ENCODE data around the gene TMEM54.
"Not testable (repeated sequence)": the region's sequence is repeated elsewhere in the genome, so short reads cannot be mapped to it uniquely, and the experiment has no call there.

The TMEM54 gene

DNA sequence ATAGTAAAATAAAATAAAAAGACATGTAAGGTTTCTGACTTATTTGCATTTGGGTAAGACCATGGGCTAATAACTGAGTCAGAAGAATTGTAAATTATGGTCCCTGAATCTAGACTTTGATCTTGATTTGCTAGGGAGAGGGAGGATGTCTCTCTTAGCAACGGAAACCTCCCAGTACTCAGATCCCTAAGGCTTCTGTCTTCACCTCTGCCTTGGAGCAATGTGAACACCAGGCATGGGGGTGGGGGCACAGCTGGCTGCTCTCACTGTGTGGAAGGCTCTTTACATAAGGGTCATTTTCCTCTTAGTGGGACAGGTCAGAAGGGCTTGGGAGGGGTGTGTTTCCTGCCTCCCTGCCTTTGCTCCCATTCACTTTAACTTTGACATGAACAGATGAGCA is 17.0 kb upstream of the TMEM54 start:
- no peak for DNase-seq

DNA sequence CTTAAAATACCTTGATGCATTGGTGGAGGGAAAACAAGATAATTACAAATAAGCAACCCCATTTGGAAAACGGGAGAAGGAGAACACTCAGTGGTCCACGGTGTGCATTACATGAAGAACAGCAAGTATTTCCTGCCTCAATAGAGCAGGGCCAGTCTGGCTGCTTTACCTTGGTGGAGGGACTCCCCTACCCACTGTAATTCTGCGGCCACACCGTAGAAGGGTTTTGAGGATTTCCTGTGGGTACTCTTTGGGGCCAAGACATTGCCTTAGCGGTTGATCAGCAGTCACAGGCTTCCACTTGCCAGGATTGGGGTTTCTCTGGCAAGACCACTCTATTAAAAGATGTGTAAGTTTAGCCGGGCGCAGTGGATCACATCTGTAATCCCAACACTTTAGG is 16.3 kb upstream of the TMEM54 start:
- no peak for DNase-seq

DNA sequence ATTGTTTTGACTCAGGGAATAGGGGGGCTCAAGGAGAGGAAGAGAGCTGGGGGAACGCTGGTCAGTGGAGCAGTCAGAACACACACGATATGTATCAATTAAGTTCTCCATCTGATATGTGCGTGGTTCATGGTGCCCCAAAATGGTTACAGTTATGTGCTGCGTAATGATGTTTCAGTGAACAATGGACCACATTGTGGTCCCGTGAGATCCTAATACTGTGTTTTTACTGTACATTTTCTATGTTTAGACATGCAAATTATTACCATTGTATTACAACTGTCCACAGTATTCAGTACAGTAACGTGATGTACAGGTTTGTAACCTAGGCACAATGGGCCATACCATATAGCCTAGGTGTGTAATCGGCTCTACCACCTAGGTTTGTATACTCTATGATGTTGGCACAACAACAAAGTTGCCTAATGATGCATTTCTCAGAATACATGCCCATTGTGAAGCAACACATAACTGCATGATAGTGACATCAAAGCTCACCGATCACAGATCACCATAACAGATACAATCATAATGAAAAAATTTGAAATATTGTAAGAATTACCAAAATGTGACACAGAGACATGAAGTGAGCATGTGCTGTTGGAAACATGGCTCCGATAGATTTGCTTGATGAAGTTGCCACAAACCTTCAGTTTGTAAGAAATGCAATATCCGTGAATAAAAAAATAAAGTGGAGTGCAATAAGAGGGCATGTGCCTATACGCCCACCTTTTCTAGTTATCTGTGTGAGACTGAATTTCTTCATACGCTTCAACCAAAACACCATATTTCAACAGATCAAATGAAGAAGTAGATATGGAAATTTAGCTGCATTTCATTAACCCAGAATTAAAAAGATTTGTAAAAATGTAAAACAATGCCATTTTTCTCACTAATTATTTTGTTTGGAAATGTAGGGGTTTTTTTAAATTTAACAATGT is 14.8 kb upstream of the TMEM54 start:
- no peak for DNase-seq

DNA sequence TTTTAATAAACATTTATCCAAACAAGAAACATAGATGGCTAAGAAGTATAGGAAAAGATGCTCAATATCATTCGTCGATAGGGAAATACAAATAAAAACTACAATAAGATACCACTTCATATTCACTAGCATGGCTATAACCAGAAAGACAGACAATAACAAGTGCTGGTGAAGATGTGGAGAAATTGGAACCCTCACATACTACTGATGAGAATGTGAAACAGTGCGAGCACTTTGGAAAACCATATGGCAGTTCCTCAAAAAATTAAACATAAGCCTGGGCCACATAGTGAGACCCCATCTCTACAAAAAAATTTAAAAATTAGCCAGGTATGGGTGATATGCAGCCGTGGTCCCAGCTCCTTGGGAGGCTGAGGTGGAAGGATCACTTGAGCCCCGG is 9.1 kb upstream of the TMEM54 start:
- no peak for DNase-seq

DNA sequence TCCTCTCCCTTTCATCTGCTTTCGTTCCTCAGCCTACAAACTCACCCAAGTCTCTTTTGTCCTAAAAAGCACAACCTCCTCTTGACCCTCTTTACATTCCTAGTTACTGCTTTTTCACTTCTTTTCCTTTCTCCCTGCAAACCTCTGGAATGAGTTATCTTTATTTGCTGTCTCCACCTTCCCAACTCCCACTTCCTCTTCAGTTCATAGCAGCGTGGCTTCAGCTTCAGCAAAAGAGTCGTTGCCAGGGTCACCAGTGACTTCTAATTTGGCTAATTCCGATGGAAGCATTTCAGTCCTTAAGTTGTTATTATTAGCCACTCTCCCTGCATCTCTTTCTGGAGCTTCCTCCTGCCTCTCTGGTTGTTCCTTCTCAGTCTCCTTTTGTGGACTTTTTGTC is 6.2 kb upstream of the TMEM54 start:
- no peak for DNase-seq

DNA sequence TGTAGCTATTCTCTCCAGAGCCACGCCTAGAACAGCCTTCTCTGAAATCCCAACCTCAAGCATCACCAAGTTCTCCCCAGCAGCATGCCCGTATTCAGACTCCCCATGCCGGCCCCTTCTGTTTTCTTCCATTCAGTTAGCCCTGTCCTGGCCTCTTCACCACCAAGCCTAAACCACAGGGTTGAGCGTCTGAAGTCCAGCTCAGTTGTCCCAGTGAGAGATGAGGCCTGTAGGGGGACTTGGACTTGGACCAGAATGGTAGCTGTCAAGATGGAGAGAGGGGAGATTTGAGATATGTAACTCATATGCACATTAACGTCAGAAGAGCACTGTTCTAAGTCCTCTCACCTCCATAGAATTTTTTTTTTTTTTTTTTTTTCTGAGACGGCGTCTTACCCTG is 5.5 kb upstream of the TMEM54 start:
- no peak for DNase-seq

DNA sequence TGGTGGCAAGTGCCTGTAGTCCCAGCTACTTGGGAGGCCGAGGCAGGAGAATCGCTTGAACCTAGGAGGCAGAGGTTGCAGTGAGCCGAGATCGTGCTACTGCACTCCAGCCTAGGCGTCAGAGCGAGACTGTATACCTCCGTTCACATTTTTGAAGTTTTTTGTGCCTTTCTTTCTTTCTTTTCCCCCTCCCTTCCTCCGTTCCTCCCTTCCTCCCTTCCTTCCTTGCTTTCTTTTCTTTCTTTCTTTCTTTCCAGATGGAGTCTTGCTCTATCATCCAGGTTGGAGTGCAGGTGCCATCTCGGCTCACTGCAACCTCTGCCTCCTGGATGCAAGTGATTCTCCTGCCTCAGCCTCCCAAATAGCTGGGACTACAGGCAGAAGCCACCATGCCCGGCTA is 4.4 kb upstream of the TMEM54 start:
- DNase-seq, result not testable (repeated sequence)

DNA sequence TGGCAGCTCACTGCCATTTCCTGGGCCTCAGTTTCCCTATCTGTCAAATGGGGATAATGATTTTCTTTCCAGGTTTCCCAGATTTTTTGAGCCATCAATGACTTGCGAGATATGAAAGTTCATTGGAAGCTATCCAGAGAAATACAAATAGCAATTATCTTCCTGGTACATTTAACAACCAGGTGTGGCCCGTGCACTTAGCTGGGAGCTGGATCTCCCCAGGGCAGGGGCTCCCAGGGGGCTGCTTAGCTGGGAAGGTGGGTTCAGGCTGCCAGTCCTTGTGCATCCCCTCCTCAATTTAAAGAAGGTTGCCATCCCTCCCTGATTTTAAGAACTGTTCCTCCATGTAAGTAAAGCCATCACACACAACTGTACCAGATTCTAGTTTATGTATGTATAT is 3.6 kb upstream of the TMEM54 start:
- DNase-seq, result no peak

DNA sequence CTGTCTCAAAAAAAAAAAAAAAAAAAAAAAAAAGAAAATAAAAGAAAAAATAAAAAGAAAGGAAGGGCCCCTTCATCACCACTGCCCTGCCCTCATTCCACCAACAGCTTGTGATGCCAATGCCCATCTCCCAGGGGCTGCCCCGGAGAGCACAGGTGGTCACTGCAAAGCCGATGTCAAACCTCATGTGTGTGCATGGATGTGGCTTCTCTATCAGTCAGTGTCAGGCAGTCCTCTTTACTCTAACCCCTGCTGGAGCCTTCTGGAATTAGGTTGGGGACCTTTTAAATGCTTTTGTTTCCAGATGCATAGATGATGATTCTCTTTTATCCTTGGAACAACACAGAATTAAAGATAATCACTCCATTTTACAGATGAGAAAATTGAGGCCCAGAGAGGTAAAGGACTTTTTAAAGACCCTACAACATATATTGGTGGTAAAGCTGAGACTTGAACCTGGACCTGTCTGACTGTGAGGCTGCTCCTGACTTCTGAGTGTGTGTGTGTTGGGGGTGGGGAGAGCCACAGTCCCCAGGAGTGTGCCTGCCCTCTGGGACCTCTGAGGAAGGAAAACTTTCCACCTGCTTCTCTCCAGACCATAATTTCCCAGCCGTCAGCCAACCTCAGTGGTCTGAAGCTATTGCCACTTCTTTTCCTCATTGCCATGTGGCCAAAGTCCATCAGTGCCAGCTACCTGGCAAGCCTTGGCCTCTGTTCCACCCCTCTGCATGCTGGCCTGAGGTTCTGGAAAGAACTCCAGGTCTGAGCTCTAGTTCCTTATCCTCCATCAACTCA is 3.0 kb upstream of the TMEM54 start:
- no peak for DNase-seq

DNA sequence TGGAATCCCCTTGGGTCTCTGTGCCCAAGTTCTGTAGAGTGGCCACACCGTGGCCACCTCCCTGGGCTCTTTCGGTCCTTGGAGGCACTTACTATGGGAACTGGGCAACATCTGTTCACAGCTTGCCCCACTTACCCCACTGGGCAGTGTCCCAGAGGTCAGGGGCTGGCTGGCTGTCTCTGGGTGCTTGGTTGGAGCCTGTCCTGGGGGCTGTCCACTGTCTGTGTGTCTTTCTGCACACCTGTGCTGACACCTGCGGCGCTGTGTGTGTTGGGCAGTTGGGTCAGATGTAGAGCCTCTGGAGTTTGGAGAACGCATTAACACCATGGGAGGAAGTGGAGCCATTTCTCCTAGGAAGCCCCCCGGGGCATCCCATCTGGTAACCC is 1.3 kb upstream of the TMEM54 start:
- no peak for DNase-seq

DNA sequence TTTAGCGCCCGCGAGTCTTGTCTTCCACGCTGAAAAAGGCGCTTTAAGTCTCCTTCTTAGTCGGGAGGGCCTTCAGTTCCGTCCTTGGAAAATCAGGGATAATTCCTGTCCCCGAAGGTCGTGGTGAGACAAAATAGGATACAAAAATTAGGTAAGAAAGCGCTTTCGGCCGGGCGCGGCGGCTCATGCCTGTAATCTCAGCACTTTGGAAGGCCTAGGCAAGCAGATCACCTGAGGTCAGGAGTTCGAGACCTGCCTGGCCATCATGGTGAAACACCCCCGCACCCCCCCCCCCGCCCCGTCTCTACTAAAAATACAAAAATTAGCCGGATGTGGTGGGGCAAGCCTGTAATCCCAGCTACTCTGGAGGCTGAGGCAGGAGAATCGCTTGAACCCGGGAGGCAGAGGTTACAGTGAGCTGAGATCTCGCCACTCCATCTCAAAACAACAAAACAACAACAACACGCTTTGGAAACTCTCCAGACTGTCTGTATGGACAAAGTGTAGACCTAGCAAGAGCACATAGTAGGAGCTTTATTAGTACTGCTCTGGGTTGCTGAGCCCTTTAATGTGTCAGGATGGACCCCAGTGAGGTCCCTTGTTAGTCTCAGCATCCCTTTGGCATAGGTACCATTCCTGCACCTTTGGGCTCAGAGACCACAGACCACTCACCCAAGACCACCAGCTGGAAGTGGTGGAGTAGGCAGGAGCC is 790 bp upstream of the TMEM54 start:
- no peak for DNase-seq

DNA sequence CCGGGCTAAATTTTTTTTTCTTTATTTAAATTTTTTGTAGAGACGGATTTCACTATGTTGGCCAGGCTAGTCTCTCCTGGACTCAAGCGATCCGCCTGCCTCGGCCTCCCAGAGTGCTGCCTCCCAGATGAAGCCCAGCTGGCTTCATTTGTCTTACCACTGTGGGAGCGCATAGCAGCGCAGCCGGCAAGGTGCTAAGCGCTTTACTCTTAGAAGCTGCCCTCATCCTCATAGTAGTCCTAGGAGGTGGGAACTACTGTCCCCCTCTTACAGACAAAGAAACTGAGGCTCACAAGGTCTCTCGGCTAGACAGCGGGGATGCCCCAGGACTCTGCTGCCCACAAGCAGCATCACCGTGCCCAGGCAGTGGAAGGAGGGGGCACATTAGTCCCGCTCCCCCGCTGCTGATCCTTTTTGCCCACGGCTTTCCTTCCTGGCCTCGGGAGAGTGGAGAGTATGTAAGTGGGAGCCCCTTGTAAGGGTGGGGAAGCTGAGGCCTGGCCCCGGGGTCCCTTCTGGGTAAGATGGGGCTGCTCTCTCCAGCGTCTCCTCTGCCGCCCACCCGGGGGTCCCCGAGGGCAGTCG is 726 bp downstream of the TMEM54 start:
- no peak for DNase-seq

DNA sequence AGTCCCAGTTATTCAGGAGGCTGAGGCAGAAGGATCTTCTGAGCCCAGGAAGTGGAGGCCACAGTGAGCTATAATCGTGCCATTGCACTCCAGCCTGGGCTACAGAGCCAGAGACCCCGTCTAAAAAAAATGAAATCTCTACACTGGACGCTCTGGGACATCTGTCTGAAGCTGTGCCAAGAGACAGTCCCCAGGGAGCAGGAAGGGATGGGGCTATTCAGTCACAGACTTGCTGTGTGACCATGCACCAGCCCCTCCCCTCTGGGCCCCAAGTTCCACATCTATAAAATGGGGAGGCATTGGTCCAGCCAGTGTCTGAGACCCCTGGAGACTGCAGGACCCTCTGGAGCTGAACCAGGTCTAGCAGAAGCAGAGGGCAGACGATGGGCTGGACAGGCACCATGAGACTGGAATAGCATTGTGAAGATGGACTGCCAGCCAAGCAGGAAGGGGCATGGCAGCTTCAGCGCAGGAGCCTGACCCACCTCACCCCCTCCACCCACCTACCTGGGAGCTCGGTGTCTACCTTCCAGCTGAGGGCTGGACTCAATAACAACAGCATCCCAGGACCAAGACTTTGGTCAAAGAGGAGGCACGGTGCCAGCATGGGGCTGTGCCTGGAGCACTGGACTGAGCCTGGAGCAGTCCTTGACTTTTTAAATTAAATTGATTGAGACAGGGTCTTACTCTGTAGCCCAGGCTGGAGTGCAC is 1.4 kb downstream of the TMEM54 start:
- no peak for DNase-seq

DNA sequence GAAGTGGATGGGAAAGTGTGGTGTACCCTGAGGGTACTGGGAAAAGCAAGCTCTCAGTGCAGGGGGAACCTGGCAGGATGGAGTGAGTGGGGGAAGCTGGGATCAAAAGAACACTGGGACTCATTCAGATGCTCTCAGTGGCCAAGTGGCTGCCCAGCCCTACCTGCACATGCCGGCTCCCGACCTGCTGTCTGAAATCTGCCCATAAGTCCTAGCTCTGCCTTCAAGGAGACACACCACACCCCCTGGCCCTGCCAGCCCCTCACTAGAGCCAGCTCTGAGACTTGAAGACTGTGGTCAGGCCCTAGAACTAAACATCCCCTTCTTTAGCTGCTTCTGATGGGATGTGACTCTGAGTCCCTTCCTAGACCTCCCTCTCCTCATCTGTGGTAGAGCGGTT is 2.2 kb downstream of the TMEM54 start:
- DNase-seq, result no peak

DNA sequence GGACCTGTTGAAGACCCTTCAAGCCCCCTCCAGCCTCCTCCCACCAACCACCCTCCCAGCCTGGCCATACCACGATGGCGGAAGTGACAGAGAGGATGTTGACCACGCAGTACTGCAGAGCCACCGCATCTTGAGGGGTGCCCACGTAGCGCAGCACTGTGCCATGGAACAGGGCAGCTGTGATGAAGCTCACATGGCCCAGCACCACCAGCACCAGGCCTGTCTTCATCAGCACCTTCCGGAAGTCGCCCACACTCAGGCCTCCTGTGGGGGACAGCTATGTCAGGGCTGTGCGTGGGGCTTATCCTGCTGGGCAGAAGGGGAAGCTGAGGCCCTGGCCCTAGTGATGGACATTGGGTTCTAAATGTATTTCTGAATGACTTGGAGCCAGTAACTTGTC is 3.1 kb downstream of the TMEM54 start:
- no peak for DNase-seq

DNA sequence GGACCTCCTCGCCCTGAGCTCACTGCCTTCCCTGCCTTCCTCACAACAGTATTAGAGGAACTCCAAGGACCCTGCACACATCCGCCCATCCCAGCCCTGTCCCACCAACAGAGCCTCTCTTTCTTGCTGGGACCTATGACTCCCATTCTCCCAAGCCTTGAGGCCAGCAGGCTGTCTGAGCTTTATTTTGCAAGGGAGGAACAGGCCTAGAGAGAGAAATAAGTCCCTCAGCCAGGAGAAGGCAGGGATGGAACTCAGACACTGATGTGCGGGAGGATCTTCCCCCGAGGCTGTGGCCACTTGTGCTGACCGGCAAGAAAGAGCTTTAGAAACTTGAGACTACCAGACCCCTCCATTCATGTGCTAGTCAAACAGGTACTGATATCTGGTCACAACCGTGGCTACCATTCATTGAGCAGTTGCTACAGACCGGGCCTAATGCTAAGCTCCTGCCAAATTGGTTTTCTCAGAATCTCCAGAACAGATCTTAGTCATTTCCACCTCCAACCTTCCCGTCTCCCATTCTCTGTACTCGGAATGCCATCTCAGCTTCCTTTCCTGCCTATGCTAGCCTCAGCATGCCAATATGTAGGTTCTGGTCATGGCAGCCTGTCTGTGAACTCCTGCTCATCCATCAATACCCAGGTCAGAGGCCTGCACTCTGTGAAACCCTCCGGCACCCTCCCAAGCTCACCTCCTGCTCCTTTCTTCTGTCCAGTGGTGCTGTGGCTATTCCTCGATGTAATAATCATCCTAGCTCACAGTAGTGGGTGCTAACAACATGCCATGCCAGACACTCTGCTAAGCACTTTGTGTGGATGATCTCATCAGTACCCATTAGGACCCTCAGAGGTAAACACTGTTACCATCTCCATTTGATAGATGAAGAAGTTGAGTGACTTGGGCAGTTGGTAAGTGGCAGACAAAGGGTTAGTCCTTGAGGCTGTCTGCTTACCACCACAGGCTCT is 3.8 kb downstream of the TMEM54 start:
- no peak for DNase-seq

DNA sequence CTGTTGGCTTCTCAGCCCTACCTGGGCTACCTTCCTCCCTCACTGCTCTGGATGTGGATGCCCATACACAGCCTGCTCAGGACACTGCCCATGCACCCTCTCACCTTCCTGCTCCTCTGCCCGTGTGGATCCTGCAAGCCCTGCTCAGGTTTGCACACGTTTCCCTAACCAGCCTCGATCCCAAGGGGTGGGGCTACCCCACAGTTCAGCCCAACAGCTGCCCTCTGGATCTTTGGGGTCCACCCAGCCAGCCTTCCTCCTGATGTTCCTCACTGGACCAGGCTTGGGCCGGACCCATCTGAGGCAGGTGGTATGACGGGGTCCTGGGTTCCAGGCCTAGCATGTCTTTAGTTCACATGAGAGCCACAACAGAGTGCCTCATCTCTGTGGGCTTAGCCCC is 4.7 kb downstream of the TMEM54 start:
- DNase-seq, result no peak

DNA sequence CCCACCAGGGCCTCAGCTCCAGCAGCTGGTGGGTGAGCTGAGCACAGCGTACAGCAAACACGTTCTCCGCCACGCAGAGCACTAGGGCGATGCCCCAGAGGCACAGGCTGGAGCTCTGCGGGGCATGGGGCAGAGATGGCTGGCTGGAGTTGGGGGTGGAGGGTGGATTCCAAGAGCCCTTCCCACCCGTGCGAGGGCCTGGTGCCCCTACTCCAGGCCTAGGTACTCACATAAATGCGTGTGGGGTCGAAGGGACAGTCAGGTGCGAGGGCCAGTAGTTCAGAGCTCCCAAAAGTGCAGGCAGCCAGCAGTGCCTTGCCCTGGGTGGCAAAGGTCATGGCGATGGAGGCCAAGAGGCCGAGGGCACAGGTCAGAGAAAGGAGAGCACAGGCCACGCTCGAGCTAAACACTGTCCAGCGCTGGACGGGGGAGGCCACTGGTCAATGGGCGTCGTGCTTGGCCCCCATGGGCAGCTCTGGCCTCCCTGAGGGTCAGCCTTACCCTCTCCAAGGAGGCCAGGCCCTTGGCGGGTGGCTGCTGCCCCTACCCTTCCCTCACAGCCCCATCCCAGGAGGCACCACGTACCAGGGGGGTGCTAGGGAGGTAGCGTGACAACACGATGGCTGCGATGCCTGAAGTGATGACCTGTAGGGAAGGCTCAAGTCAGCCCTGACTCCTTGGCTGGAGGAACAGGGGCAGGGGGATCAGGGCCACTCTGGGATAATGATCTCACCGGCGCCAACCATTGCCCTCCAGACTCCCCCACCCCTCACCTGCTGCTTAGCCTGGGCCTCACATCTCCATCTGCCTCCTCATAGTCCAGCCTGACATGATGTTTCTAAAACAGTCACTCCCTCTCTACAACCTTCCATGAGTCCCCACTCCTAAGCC is 5.6 kb downstream of the TMEM54 start:
- no peak for DNase-seq

DNA sequence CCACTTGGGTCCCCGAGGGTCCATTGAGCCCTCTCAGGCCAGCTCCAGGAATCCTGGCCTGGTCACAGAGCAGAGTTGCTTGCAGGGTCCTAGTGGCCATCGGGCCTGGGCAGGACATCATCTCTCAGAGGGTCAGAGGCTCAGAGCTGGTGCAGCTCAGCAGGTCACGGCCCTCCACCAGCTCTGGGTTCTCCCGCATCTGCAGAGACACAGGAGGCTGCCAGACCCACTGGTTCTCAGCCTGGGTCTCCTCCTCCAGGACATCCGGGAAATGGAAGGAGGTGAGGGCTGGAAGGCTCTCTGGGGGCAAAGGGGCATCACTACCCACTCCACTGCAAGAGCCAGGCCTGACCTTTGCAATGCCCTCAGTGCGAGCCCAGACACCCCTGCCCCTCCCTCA is 6.5 kb downstream of the TMEM54 start:
- DNase-seq, result no peak

DNA sequence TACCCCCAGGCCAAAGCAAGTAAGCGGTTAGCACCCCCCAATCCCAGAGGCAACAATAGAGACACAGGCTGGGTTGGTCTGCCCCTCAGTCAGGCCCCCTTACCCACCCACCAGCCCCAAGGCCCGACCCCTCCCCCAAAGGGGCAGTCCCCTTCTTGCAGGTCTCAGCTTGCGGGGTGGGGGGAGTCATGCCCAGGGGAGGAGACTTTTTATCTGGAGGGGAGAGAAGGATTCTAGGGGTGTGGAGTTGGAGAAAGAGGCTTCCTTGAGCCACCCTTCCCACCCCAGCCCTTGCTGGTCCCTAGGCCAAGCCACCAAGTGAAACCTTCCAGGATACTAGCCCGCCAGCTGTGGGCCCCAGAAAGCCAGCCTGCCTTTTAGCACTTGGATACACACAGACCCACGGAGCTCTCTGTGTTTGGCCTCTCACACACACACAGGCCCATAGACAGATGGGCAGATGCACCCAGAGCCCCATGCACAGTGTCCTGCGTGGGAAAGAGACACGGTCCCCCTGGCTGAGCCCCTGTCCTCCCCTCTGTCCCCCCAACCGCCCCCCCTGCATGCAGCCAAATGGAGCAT is 7.1 kb downstream of the TMEM54 start:
- DNase-seq, result no peak
